ENCODE measurements around the gene BCR.

The BCR gene

GRCh38 chr22:23232094-23232905 lies 52.0 kb downstream of the BCR start:
- no peak for DNase-seq

GRCh38 chr22:23233084-23233531 lies 52.8 kb downstream of the BCR start:
- DNase-seq: no peak

- no peak for DNase-seq
Observed at GRCh38 chr22:23233752-23234408, 53.6 kb downstream of the BCR start.

GRCh38 chr22:23234409-23235161 lies 54.3 kb downstream of the BCR start:
- DNase-seq: no peak

GRCh38 chr22:23235425-23235824 lies 55.1 kb downstream of the BCR start:
- DNase-seq: no peak

- DNase-seq: no peak
Observed at GRCh38 chr22:23236026-23236425, 55.7 kb downstream of the BCR start.

GRCh38 chr22:23236440-23237184 lies 56.3 kb downstream of the BCR start:
- no peak for DNase-seq

GRCh38 chr22:23237201-23237798 lies 57.0 kb downstream of the BCR start:
- DNase-seq: no peak

- DNase-seq: no peak
Observed at GRCh38 chr22:23237841-23238240, 57.5 kb downstream of the BCR start.

- DNase-seq: no peak
Observed at GRCh38 chr22:23238707-23239106, 58.4 kb downstream of the BCR start.

GRCh38 chr22:23239429-23239828 lies 59.1 kb downstream of the BCR start:
- no peak for DNase-seq

- DNase-seq: no peak
Observed at GRCh38 chr22:23240639-23241389, 60.5 kb downstream of the BCR start.

- no peak for DNase-seq
Observed at GRCh38 chr22:23241562-23242472, 61.5 kb downstream of the BCR start.

GRCh38 chr22:23242473-23243001 lies 62.2 kb downstream of the BCR start:
- no peak for DNase-seq

GRCh38 chr22:23243006-23243573 lies 62.8 kb downstream of the BCR start:
- DNase-seq: no peak

- no peak for DNase-seq
Observed at GRCh38 chr22:23243859-23244689, 63.8 kb downstream of the BCR start.

- DNase-seq: no peak
Observed at GRCh38 chr22:23244690-23245044, 64.4 kb downstream of the BCR start.

GRCh38 chr22:23245045-23245798 lies 64.9 kb downstream of the BCR start:
- DNase-seq: no peak

GRCh38 chr22:23245799-23246136 lies 65.5 kb downstream of the BCR start:
- no peak for DNase-seq

Measured in NCI-H1048 (cell line).